NCI-H2107 treated with DMSO at 0.1 percent for 48 hours (cell line): ENCODE results near the gene SCYGR1.
A peak's percentile ranks its signal among the peaks of the same experiment; 100 is the strongest.
"Not testable (repeated sequence)": the region's sequence is repeated elsewhere in the genome, so short reads cannot be mapped to it uniquely, and the experiment has no call there.

ENCODE experiments used
- DNase-seq: peaks from one replicate; lab custom pipeline; 2025; ENCODE audit not compliant: unreplicated experiment; lab: John Stamatoyannopoulos, UW

The SCYGR1 gene, protein sequence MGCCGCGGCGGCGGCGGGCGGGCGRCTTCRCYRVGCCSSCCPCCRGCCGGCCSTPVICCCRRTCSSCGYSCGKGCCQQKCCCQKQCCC

DNA sequence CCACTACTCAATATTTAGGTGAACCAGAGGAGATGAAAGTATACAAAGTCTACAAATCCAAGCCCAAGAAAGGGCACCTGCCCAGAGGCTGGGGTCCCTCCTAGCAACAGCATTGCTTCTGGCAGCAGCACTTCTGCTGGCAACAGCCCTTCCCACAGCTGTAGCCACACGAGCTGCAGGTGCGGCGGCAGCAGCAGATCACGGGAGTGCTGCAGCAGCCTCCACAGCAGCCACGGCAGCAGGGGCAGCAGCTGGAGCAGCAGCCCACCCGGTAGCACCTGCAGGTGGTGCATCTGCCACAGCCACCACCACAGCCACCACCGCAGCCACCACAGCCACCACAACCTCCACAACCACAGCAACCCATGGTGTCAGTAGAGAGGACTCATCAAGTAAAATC is at the start of gene SCYGR1:
SCYGR1 (minus strand) TSS at position 367 of the 400 bp plus-strand sequence; CDS start at position 367, 0 bp downstream.
- not testable (repeated sequence) for DNase-seq

DNA sequence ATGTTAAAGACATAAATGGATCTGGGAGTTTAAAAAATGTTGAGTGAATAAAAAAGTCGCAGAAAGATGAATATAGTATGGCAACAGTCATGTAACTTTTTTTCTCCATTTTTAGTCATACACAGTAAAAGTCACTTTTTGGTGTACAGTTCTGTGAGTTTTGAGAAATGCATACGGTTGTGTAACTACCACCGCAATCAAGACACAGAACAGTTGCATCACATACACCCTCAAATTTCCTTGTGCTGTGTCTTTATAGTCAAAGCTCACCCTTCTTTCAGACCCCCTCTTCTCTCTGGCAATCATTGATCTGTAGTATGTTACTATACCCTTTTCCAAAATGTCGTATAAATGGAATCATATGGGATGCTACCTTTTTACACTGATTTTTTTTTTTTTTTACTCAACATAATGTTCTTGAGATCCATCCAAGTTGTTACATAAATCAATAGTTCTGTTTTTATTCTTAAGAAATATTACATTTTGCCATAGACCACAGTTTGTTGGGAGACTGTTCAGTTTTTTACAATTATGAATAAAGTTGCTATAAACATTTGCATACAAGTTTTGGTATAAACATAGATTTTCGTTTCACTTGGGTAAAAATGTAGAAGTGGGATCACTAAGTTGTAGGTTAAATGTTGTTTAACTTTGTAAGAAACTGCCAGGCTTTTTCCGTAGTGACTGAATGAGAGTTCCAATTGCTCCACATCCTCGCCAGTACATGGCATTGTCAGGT is 48.9 kb upstream of the SCYGR1 start:
- no peak for DNase-seq

DNA sequence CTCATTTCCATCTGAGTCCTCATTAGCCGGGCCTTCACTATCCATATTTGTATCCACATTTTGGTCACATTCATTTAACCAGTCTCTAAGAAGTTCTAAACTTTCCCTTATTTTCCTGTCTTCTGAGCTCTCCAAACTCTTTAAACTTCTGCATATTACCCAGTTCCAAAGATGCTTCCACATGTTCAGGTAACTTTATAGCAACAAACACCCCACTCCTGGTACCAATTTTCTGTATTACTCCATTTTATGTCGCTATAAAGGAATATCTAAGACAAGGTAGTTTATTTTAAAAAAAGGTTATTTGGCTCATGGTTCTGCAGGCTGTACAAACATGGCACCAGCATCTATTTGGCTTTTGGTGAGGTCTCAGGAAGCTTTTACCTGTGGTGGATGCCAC is 45.4 kb upstream of the SCYGR1 start:
- DNase-seq = no peak

DNA sequence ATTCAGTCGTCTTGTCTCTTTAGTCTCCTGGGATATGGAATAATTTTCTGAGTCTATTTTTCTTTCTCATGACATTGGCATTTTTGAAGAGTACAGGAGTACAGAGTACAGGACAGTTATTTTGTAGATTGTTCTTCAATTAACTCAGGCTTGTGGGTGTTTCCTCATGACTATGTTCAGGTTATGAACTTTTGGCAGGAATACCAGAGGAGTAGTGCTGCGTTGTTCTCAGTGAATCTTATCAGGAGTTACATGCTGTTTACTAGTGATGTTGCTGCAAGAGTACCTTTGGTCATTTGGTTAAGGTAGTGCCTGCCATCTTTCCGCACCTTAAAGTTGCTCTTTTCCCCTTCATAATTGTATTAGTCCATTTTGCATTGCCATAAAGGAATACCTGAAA is 42.9 kb upstream of the SCYGR1 start:
- DNase-seq = no peak

DNA sequence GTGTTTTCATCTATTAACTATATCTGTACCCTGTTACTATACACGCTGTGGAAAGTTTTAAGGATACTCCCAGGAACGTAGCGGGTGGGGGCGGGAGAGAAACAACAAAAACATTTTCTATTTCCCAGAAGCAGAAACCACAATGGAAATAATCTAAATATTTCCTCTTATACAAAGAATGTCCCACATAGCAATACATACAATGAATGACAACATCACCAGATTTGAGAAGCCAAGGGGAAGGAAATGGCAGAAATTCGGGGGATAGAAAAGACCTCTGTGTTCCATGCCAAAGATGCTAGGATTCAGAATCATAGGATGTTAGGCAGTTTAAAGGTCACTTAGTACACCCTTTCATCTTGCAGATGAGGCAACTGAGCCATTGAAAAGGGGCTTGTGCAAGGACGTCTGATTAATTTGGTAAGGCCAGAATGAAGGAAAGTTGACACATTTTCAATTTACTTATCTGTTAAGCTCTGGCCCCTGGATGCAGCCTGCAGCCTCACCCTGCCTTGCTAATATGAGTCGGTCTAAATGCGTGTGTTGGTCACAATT is 41.1 kb upstream of the SCYGR1 start:
- no peak for DNase-seq

DNA sequence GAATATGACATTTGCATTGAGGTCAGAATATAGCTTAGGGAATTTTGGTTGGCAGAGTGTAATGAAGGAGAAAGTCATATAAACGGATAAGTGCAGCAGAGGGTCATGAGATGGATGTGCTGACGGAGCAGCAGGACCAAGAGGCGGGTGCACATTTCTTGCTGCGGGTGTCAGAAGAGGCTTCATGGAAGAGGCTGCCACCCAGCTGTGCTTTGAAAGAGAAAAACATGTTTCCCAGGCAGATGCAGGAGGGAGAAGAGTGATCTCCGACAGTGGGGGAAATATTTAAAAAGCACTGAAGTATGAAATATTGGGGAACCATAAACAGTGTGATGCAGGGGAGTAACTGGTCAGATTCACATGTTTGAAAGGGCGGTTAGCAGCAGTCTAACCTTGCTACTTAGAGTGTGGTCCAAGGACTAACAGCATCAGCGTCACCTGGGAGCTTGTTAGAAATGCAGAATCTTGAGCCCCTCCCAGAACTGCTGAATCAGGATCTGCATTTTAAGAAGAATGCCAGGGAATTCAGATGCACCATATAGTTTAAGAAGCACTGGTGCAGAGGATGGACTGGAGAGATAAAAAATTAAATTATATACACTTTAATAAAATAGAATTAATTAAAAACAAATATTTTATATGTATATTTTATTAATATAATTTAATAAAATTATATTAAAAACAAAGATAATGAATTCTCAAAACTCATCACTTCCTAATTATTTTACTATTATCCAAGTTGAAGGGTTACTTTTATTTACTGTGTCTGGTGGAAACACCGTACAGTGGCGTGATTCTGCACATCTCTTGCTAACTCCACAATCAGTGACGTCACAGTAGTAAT is 36.1 kb upstream of the SCYGR1 start:
- no peak for DNase-seq

DNA sequence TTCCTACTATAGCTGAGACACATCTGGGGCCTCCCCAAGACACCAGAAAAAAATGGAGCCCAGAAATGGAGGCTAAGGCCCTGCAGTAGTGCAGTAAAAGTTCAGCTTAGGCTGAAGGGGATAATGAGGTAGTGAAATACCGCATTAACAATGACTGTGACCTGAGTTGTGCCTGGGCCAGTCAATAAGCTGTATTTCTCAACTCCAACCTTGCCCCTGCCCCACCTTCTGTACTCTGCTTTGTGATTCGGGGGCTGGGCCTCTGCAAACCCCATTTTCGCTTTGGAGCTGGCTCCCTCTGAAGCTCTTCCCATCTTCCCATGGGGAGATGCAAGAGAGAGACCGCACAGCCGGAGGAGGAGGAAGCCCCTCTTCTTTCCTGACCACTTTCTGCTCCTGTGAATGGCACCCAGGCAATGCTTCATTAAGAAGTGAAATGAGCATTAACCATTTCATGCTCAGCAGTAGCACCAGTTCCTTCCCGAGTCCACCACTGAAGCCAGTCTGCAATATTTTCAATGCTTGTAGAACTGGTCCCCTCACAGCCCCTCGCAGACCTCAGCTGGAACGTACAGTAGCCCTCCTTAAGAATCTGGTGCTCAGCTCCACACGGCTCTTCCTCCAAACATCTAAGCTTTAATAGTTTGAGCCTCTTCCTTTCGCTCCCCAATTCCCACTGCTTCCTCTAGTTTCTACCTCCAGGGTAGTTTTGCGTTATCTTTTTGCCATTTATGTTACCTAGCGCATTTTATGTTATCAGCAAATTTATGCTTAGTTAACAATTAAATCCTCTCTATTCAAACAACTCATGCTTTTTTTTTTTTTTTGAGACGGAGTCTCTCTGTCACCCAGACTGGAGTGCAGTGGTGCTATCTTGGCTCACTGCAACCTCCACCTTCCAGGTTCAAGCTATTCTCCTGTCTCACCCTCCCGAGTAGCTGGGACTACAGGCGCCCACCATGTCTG is 32.6 kb upstream of the SCYGR1 start:
- no peak for DNase-seq

DNA sequence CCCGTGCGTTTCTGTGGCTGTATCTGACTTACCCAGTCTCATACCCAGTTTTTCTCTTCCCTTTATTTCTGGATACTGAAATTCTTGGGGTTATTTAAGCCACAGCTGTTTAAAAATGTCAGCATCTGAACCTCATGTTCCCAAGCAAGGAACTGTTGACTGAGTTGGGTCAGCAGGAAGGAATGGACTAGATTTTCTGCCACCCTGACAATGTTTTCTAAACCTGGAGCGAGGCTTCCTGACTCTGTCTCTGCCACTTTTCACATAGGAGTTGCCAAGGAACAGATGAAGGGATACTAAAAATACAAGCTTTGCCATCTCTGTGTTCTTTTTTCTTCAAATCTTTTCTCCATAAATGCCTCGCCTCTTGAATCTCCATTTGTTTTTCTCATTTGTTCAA is 29.0 kb upstream of the SCYGR1 start:
- no peak for DNase-seq

DNA sequence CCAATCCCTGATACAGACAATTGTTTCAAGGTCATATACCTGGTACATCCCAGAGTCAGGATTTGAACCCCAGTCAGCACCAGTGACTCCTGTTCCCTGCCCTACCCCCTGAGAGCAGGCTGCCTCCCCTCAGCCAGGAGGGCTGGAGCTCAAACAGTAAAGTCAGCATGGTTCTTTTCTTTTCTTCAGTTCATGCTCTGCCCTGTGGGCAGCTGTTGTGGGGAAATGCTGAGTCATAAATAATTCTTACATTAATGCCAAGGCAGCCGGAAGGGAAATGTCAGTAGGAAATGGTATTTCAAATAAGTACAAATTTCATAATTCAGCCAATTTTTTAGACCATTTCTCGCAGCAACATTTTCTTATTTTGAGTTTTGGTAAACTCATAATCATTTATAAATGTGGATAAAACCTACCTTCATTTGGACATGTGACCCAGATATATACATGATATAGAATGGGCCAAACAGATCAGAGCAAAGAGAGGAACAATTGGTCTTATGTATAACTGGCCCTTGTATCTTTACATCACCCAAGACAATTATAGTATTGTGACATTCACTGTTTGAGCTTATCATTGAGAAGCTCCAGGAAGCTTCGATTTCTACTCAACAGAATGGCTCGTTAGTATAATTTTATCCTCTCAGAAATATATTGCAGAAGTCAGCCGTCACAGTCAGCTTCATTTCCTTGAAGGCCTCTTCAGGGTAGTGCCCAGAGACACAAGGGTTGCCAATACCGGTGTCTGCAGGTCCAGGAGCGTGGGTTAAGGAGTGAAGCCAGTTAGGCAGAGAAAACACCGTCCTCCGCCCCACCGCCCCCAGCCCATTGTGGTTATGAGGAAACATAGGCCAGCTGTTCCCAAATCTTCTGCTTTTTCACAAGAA is 28.0 kb upstream of the SCYGR1 start:
- no peak for DNase-seq

DNA sequence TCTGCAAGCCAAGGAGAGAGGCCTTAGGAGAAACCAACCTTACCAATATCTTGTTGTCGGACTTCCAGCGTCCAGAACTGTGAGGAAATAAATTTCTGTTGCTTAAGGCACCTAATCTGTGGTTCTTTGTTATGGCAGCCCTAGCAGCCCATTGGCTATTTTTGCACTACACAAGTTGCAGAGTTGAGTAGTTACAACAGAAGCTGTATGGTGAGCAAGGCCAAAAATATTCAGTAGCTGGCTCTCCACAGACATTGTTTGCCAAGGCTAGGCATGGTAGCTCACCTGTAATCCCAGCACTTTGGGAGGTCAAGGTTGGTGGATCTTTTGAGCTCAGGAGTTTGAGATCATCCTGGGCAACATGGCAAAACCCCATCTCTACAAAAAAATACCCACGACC is 27.1 kb upstream of the SCYGR1 start:
- no peak for DNase-seq

DNA sequence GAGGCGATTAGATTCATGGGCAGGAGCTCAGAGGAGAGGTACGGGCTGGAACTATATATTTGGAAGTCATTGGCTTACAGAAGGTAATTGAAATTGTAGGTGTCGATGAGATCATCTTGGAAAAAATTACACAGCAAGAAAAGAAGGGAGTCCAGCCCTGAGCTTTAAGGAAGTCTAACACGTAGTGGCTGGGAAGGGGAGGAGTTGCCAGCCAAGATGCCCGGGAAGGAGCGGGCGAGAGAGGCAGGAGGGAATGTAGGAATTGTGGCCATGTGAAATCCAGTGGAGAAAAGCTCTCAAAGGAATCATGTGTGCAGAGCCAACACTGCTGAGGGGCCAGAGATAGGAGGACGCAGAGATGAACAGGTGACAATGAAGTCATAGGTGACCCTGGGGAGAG is 25.6 kb upstream of the SCYGR1 start:
- no peak for DNase-seq

DNA sequence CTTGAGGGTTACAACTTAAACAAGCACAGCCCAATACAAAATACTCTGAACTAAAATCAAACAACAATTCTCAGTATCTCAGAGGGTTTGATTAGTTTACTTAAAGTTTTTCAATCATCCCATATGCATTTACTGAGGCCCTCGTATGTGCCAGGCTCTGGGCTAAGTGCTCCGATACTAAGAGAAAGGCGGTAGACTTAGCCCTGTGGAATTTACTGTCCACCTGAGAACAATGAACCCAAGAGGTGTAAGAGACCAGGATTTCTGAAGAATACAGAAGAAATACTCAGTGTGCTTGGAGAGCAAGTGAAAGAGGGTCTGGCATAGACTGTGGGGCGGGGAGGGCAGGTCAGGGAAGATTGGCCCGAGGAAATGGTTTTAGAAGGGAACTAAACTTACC is 25.1 kb upstream of the SCYGR1 start:
- no peak for DNase-seq

DNA sequence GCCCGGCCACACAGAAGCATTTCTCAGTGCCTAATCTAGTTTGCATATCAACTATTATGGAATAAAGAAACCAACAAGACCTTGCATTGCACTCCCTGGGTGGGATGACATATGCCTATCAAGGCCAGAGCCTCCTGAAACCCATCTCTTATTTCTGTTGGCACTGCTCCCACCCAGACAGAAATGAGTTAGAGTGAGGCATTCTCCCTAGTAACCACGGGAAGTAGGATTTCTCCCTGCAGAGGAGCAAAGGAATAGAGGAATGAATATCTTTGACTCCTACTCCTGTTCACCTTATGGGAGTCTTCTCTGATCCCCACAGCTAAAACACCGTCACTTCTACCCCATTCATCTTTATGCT is 24.2 kb upstream of the SCYGR1 start:
- no peak for DNase-seq

DNA sequence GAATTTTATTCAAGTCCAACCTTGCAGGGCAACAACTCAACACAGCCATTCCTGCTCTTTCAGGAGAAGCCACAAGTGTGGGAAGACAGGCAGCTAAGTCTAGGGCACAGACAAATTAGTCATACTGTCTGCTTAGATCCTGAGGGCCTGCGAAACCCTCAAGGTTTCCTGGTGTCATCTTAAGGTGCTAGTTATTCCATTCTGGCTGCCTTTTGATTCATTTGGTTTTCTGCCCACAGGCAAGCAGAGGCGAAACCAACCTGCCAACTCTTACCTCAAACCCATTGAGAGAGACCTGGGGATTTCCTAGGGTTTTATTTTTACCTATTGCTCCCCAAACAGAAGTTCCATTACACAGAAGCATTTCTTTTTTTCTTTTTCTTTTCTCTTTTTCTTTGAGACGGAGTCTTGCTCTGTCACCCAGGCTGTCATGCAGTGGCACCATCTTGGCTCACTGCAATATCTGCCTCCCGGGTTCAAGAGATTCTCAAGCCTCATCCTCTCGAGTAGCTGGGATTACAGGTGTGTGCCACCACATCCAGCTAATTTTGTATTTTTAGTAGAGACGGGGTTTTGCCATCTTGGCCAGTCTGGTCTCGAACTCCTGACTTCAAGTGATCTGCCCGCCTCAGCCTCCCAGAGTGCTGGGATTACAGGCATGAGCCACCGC is 23.7 kb upstream of the SCYGR1 start:
- DNase-seq = no peak

DNA sequence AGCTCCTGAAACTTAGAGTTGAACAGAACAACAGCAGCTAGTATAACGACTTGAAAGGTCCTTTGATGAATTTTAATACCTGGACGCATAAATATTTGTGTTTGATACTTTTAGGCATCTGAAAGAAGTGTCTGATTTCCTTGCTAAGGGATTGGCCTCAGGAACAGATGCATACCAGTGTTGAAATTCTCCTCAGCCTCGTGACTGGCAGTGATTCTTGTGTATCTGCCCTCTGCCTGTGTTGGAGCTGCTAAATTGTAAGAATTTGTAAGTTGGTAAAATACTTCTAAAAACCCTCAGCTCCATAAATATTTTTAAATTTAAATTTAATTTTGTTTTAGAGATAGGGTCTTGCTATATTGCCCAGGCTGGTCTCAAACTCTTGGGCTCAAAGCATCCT is 22.4 kb upstream of the SCYGR1 start:
- no peak for DNase-seq

DNA sequence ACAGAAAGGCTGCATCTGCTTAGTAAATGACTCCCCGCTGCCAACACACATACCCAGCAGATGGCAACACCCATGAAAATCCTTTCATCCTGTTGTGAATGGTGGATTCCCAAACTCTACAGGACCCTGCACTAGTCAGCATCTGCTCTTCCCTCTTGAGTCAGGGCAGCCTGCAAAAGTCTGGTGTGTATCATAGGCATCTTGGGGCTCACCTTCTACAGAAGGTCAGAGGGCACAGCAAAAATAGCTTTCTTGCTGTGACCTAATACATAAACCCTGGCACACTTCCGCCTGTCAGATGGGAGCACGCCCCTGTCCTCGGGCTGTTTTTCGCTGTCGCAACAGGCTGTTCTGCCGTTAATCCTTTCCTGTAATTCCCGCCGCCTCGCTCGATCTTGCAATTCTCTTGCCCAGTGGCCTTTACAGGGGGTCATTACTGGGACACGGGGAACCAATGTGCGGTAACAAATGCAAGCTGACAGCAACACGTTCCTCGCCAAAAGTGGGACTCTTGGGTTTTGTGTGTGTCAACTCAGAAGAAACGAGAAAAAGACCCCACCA is 19.9 kb upstream of the SCYGR1 start:
- no peak for DNase-seq

DNA sequence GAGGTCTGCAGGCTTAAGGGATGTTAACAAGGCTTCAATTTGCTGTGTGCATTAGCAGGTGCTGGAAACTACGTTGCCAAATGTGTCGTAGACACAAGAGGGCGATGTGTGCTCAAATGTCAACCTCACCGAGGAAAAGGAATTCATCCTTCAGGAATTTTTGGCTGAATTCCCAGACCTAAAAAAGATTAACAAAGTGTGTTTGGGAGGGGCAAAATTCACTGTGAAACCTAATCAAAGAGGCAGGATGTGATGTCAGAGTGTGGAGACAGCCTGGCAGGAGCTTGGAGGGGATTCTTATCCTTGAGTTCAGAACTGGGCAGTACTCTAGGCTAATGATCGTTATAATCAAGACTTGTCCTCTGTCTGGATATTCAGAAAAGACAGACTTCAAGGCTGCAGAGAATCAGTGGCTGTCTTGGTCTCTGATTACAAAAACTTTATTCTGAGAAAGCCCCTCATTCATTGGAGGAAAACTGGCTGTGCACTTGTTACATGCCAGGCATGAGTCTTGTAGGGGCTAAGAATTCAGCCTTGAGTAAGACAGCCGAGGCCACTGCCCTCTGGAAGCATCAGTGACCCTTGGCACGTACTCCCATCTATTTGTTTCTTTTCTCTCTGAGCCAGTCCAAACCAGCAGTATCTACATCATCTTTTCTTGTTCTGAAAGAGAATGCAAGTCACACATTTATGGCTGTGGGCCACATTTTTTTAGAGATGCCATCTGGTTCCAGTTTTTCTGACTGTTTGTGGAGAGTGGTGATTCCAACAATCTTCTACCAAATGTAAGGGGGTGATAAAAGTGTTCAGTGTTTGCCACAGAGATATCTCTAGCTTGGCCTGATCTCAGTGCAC is 18.7 kb upstream of the SCYGR1 start:
- peak; percentile 87 for DNase-seq
